ENCODE data around the gene MYT1. TPM values are rescaled to one million over a fixed set of nuclear protein-coding genes. Genes with fewer than 3 reads are reported as not detected.

Gene MYT1
- total and polyA plus RNA-seq, 2 of the 13 experiments (the other 11 are each of a cell fraction or from before 2014, with no cell fraction given) = 0.58 to 2.5 TPM

GRCh38 chr20:64233725-64234124 lies 69.5 kb downstream of the MYT1 start (continued):
- TF ChIP-seq, protein P1, sequence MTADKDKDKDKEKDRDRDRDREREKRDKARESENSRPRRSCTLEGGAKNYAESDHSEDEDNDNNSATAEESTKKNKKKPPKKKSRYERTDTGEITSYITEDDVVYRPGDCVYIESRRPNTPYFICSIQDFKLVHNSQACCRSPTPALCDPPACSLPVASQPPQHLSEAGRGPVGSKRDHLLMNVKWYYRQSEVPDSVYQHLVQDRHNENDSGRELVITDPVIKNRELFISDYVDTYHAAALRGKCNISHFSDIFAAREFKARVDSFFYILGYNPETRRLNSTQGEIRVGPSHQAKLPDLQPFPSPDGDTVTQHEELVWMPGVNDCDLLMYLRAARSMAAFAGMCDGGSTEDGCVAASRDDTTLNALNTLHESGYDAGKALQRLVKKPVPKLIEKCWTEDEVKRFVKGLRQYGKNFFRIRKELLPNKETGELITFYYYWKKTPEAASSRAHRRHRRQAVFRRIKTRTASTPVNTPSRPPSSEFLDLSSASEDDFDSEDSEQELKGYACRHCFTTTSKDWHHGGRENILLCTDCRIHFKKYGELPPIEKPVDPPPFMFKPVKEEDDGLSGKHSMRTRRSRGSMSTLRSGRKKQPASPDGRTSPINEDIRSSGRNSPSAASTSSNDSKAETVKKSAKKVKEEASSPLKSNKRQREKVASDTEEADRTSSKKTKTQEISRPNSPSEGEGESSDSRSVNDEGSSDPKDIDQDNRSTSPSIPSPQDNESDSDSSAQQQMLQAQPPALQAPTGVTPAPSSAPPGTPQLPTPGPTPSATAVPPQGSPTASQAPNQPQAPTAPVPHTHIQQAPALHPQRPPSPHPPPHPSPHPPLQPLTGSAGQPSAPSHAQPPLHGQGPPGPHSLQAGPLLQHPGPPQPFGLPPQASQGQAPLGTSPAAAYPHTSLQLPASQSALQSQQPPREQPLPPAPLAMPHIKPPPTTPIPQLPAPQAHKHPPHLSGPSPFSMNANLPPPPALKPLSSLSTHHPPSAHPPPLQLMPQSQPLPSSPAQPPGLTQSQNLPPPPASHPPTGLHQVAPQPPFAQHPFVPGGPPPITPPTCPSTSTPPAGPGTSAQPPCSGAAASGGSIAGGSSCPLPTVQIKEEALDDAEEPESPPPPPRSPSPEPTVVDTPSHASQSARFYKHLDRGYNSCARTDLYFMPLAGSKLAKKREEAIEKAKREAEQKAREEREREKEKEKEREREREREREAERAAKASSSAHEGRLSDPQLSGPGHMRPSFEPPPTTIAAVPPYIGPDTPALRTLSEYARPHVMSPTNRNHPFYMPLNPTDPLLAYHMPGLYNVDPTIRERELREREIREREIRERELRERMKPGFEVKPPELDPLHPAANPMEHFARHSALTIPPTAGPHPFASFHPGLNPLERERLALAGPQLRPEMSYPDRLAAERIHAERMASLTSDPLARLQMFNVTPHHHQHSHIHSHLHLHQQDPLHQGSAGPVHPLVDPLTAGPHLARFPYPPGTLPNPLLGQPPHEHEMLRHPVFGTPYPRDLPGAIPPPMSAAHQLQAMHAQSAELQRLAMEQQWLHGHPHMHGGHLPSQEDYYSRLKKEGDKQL (CRISPR knock-in tag; IDR thresholded peaks at IDR 0.05; ENCODE audit: low read depth) = no peak
- TF ChIP-seq ZNF496 (CRISPR knock-in tag; IDR thresholded peaks at IDR 0.05; ENCODE audit: insufficient replicate concordance) = no peak
- TF ChIP-seq GLMP (CRISPR knock-in tag; IDR thresholded peaks at IDR 0.05; ENCODE audit: borderline replicate concordance) = no peak
- TF ChIP-seq MLX (CRISPR knock-in tag; IDR thresholded peaks at IDR 0.05) = no peak
- TF ChIP-seq ZNF577 (CRISPR knock-in tag; IDR thresholded peaks at IDR 0.05; ENCODE audit: borderline replicate concordance, low read depth) = no peak

Data from HepG2 (cell line).